GM12878 (cell line): ENCODE data around the gene KLB. TPM values are rescaled to one million over a fixed set of nuclear protein-coding genes. Genes with fewer than 3 reads are reported as not detected.
A peak's percentile ranks its signal among the peaks of the same experiment; 100 is the strongest.

ENCODE experiments used
- BRCA1 ChIP-seq: IDR thresholded peaks from 2 replicates; pipeline ENCODE4 v1.6.1; 2011; ENCODE audit warnings: low read depth, low read length, improper control_type of control experiment
- CBFB ChIP-seq: IDR thresholded peaks from 2 replicates; pipeline ENCODE4 v1.6.1; 2016; ENCODE audit warnings: antibody characterized with exemption, low read depth
- CBX3 ChIP-seq: fragments of 200-600 bp; sonication (generic); IDR thresholded peaks from 2 replicates; pipeline ENCODE4 v1.6.1; 2016; ENCODE audit warnings: low read depth, borderline replicate concordance
- CHD2 ChIP-seq: IDR thresholded peaks from 2 replicates; pipeline ENCODE4 v1.6.1; 2011; ENCODE audit warnings: low read depth, low read length, improper control_type of control experiment, borderline replicate concordance
- CREM ChIP-seq: IDR thresholded peaks from 2 replicates; pipeline ENCODE4 v1.6.1; 2014; ENCODE audit warnings: antibody characterized with exemption, low read depth
- EP300 ChIP-seq, 2 experiments: fragments of 150-350 bp in 1 of 2; IDR thresholded peaks; 2 replicates each; pipeline ENCODE4 v1.6.1; 2011 to 2012; ENCODE audit warnings: low read depth in 2 of 2, low read length in 2 of 2, borderline replicate concordance in 1 of 2, improper control_type of control experiment in 1 of 2, inconsistent platforms in 1 of 2; ENCODE audit not compliant: control insufficient read depth in 1 of 2
- HDAC6 ChIP-seq: fragments of 200-600 bp; sonication (generic); IDR thresholded peaks from one replicate; pipeline ENCODE4 v1.8.0; 2017; ENCODE audit warnings: antibody characterized with exemption; ENCODE audit not compliant: unreplicated experiment
- MXI1 ChIP-seq: fragments of 150-350 bp; IDR thresholded peaks from 2 replicates; pipeline ENCODE4 v1.6.1; 2011; ENCODE audit warnings: low read depth, mild to moderate bottlenecking, inconsistent platforms, low read length, improper control_type of control experiment
- NBN ChIP-seq: fragments of 450-650 bp; IDR thresholded peaks from 2 replicates; pipeline ENCODE4 v1.6.1; 2016
- STAT1 ChIP-seq: fragments of 450-650 bp; conservative IDR thresholded peaks from 2 replicates; pipeline ENCODE4 v1.6.1; 2014; ENCODE audit warnings: antibody characterized with exemption, mild to moderate bottlenecking
- YBX1 ChIP-seq: fragments of 450-650 bp; IDR thresholded peaks from 2 replicates; pipeline ENCODE4 v1.6.1; 2016; ENCODE audit warnings: antibody characterized with exemption
- ZBED1 ChIP-seq: IDR thresholded peaks from 2 replicates; pipeline ENCODE4 v1.6.1; 2016; ENCODE audit warnings: borderline replicate concordance
- ZBTB11 ChIP-seq: fragments of 450-650 bp; formaldehyde crosslinking; IDR thresholded peaks from 2 replicates; pipeline ENCODE4 v1.5.0; 2022; ENCODE audit warnings: mild to moderate bottlenecking, missing genetic modification characterization
- ZNF592 ChIP-seq: fragments of 450-650 bp; IDR thresholded peaks from 2 replicates; pipeline ENCODE4 v1.6.1; 2017; ENCODE audit warnings: mild to moderate bottlenecking, moderate library complexity
- ZNF687 ChIP-seq: fragments of 450-650 bp; IDR thresholded peaks from 2 replicates; pipeline ENCODE4 v1.6.1; 2017; ENCODE audit warnings: mild to moderate bottlenecking, moderate library complexity
- ZSCAN29 ChIP-seq: fragments of 450-650 bp; IDR thresholded peaks from 2 replicates; pipeline ENCODE4 v1.6.1; 2017; ENCODE audit warnings: mild to moderate bottlenecking, moderate library complexity
- polyA plus RNA-seq, 11 experiments: library from polyadenylated mRNA; depleted of rRNA in 4 of 11; unstranded in 6 of 11; stranded (reverse) in 5 of 11; fragments of >200 nt; fragmentation: Nextera tagmentation in 4 of 11; fragmentation: Illumina TruSeq in 1 of 11; extraction: Ambion mirVana in 4 of 11; extraction: Trizol in 1 of 11; gene quantifications; 1 replicate in 1 of 11; 2 replicates in 10 of 11; pipeline versions ENCODE4 v1.2.1 to v1.2.3, GENCODE V29; 2011 to 2016; ENCODE audit warnings: inconsistent platforms in 2 of 11, missing spikeins in 2 of 11, low read depth in 1 of 11
- total RNA-seq, 4 experiments: library from RNA; depleted of rRNA in 3 of 4; stranded (reverse); fragments of >200 nt in 3 of 4; fragmentation: Illumina TruSeq in 1 of 4; extraction: Trizol in 1 of 4; gene quantifications; 2 replicates each; pipeline versions ENCODE4 v1.2.1 to v1.2.3, GENCODE V29; 2013 to 2021

Gene KLB
- total and polyA plus RNA-seq, 10 of the 15 experiments (the other 5 are each of a cell fraction or from before 2014, with no cell fraction given) = under 0.01 to 0.13 (median 0.04) TPM; not detected in 1

- no peak for TF ChIP-seq ZBTB11 (CRISPR knock-in tag)
- TF ChIP-seq CBX3 = no peak
- TF ChIP-seq ZNF687 = peak; percentile 97
- TF ChIP-seq ZBED1 = no peak
- TF ChIP-seq CREM = peak; percentile 100
- no peak for TF ChIP-seq YBX1
- peak; percentile 49; the same call in 1 of the 2 replicates for TF ChIP-seq BRCA1
- TF ChIP-seq ZNF592 = no peak
- TF ChIP-seq CBFB = no peak
- peak; percentile 69 for TF ChIP-seq MXI1
- 0 out of 2 replicates have a peak, but pooled peaks have one; percentile 18 for TF ChIP-seq STAT1
- no peak for TF ChIP-seq HDAC6
- TF ChIP-seq EP300 (IDR thresholded peaks at IDR 0.05; ENCODE audit: borderline replicate concordance in 1 of 2, control insufficient read depth in 1 of 2, low read depth in 2 of 2, low read length in 2 of 2) = no peak
- TF ChIP-seq ZSCAN29 = no peak
- peak; percentile 92 for TF ChIP-seq NBN
- TF ChIP-seq CHD2 = peak; percentile 47
Observed at GRCh38 chr4:39365830-39366771, 40.6 kb upstream of the KLB start, which contains the start of gene RFC1 (continued).
